Fibroblast of gingiva (primary cell): ENCODE results near the gene AFAP1.

ENCODE experiments used
- DNase-seq: peaks from one replicate; pipeline ENCODE4 v3.0.0-alpha.2; 2011; ENCODE audit warnings: low read depth

The AFAP1 gene

DNA sequence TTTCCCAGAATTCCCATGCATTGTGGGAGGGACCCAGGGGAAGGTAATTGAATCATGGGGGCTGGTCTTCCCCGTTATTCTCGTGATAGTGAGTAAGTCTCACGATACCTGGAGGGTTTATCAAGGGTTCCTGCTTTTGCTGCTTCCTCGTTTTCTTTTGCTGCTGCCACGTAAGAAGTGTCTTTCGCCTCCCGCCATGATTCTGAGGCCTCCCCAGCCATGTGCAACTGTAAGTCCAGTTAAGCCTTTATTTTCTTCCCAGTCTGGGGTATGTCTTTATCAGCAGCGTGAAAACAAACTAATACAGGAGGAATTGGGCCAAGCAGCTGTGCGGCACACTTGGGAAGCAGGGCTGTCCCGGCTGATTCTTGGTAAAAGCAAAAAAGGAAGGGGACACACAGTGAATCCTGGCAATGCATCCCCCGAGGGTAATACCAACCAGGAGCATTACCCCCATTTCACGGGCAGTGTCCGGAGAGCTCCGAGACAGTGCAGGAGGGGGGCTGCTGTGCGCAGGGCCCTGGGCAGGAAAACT, 185.7 kb downstream of the AFAP1 start:
- DNase-seq = no peak

DNA sequence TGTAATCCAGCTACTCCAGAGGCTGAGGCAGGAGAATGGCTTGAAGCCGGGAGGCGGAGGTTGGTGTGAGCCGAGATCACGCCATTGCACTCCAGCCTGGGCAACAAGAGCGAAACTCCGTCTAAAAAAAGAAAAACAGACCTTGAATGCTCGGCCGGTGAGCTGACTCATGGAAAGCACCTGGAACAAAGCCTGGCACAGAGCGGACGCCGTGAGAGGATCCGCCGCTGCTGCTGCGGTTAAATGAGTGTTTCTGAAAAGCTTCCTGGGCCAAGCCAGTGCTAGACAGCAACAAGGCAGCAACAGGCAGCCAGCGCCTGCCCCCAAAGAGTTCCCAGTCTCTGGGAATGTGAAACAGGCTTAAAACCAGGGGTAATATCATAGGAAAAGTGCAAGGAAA, 186.4 kb downstream of the AFAP1 start:
- no peak for DNase-seq

DNA sequence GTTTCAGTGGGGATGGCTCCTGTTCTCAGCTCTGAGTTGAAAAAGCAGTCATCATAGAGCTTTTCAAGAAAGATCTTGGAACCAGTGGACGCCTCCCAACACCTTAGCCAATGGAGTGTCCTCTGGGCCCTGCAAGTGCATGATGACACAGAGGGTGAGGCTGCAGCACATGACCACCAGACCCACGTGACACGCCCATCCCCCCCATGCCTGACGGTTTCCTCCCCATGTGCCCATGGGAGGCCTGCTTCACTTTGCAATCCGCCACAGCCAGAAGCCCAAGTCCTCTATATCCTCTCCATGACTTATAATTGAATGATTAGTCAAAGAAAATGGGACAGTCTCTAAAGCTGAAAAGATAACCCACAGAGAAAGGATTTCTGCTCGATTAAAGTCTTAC, 187.0 kb downstream of the AFAP1 start:
- no peak for DNase-seq

DNA sequence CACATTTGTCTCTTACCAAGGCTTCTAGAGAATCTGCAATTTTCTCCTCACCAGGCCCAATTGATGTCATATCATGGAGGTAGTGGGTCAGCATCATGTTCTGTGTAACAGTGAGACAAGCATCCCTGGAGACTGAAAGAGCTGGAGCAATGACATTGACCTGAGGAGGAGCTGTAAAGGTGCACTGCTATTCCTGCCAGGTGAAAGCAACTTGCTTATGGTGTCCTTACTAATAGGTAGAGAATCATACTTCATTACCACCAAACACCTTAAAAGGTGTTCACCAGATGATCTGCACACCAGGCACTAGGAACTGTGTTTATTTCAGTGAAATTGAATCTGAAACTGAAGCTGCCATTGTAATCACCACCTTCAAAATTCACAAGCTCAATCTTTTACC, 188.7 kb downstream of the AFAP1 start:
- no peak for DNase-seq

DNA sequence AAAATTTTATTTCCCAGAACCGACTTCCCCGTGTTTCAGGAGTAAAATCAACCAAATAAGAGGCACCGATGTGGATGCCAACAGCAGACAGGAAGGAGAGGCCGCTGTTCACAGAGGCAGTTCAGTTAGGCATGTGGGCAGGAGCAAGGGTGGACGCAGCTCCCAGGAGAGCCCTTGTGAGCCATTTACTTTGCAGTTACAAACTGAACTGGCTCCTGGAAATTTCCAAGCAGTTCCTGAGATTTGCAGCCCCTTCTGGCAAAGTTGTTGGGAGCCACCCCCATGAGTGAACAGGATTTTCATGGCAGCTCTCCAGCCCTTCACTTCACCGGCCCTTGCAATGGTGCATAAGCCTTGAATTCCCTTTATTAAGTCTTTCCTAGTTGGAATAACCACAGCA, 189.1 kb downstream of the AFAP1 start:
- DNase-seq = no peak

DNA sequence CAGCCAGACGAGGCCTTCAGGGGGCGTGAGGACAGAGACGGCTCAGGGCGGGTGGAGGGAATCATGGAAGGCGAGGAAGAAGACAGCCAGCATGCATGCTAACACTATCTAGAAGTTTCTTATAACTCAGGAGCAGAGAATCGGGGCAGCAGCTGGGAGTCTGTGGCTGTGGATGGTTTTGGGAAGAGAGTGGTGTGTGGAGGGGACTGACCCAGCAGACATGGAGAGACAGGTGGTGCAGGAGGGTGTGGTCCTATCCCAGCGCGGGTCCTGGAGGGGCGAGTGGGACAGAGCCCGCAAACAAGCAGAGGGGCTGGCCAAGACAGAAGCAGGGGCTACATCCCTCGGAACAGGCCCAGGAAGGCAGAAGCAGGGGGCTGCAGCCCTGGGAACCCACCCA, 192.1 kb downstream of the AFAP1 start:
- no peak for DNase-seq

DNA sequence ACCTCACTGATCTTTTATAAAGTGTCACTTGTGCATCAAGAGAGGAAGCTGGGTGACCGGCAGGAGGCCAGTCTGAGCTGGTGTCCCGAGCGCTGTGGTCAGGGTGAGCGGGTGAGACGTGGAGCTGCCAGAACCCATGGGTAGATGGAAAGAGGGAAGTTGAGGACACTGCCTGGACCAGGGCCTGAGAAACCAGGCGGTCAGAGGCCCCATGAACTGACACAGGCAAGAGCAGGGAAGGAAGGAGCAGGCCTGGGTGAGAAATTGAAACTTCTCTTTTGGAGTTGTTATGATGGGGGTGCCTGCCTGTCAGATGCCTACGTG, 192.6 kb downstream of the AFAP1 start:
- DNase-seq = no peak

DNA sequence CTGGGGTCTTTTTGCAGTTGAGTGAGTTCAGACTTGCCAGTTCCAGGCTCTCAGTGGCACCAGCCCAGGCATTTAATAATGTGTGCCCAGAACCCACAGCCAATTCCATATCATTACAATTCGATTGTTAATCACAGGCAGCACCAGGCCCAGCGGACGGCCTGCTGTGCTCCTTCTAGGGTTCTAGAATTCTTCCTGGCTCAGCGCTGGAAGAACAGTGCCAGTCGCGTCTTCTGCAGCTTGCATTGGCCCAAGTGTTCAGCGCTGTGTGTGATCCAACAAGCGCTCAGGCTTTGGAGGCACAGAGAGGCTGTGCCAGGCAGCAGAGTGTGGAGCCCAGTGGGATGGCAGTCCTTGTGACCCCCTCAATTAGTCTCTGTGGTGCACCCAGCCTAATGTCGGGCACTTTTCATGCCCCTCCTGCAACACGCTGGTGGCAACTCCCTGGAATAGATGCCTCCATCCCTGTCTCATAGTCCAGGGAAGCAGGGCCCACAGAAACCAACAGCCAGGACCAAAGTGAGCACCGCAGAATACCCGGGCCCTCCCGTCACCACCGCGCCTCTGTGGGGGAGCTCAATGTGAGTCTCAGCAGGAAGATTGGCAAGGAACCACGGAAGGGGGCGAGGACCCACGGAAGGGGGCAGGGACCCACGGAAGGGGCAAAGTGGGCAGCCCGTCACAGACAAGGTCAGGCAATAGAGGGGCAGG, 193.2 kb downstream of the AFAP1 start:
- DNase-seq = no peak

DNA sequence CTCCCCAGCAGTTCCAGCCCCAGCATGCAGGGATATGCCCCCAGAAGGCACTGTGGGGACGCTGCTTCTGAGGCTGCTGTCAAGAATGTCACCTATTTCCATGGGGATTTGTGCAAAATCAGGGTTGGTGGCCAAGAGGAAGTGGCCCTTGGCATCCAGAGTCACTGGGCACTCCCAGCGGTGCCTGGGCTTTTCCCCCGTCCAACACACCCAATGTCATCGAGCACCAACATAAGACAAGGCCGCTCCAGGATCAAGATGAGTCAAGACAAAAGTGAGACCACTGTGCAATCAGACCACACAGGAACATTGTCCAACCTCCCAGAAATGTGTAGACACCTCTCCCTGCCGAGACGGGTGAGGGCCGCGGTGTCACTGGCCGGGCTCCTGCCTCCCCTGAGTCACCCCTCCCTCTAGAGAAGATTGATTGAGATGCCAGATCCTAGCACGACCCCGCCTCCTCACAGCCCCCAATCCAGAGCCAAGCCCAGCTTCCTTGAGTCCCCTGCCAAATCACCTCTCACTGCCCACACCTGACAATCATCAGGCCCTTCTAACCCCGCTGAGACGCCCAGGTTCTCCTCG, 194.3 kb downstream of the AFAP1 start:
- no peak for DNase-seq

DNA sequence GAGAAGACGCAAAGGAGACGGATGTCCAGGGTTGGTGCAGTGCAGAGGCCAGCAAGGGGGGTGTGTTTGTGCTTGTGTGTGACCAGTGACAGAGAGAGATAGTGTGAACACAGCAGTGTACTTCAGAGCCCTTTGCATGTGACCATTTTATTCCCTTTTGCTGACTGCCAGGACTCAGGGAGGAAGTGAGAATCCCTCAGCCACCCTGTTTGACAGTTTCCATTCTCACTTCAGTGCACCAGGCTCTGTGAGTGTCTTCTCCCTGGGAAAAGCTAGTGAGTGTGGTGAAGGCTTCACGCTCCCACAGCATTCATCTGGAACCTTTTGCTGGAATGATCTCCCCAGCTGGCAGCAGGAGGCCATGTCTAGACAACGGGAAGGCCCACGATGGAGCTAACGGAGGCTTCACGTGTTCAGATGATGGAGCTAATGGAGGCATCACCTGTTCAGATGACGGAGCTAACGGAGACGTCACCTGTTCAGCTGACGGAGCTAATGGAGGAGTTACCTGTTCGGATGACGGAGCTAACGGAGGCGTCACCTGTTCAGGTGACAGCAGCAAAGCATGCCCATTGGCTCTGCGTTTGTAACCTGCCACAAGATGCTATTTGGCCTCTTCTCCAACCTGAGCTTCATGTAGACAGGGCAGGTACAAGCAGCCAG, 195.4 kb downstream of the AFAP1 start:
- DNase-seq = no peak

DNA sequence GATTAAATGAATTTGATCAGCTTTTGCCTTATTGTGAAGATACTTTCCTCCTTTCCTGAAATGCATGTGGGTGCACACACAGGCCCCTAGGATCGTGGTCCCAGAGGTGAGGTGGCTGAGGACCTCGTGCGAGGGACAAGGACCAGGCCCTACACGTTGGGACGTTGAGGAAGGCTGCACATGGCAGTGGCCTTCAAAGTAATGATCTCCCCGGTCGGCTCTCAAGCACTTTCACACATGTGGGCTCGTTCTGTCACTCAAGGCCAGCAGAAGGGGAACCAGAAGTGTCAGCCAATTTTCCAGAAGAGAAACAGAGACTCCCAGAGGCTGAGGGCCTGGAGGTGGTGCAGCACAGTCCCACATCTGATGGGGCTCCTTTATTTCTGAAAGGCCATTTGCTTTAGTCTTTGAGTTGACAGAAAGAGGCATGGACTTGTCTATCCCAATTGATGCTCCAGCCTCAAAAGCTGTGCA, 196.8 kb downstream of the AFAP1 start:
- DNase-seq = no peak

DNA sequence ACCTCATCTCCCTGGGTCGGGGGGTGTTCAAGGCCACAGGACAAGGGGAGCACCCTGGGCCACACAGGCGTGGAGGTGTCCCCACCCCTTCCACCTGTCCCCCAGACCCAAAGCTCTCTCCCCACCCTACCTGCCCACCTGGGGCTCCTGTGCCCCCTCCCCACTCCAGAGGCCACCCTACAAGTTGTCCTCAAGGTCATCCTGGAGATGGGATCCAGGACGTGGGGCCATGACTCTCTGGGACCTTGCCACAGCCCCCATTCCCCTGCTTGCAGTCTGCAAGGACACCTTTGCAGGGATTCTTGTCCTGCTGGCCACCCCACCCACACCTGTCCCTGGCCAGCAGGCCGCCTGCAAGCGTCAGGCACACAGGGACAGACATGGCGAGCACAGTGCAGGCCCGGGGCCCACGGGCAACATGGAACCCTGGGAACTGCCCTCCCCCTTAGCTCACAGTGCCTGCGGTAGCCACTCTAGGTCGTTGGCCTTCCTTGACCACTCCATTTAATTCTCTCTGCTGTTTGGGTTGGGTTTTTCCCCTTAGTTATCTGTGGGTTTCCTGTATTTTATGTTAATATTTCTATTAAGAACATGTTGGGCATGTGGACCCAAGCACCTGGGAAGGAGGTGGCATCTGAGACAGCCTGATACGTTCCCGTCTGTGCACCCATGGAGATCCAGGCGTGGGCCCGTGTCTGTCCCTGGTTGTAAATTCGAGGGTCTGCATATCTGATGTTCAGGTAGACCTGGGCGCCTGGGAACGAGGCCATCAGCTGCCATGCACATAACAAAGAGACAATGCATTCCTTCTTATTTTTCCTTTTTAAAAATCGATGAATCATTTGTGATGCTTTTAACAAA, 197.5 kb downstream of the AFAP1 start:
- no peak for DNase-seq

DNA sequence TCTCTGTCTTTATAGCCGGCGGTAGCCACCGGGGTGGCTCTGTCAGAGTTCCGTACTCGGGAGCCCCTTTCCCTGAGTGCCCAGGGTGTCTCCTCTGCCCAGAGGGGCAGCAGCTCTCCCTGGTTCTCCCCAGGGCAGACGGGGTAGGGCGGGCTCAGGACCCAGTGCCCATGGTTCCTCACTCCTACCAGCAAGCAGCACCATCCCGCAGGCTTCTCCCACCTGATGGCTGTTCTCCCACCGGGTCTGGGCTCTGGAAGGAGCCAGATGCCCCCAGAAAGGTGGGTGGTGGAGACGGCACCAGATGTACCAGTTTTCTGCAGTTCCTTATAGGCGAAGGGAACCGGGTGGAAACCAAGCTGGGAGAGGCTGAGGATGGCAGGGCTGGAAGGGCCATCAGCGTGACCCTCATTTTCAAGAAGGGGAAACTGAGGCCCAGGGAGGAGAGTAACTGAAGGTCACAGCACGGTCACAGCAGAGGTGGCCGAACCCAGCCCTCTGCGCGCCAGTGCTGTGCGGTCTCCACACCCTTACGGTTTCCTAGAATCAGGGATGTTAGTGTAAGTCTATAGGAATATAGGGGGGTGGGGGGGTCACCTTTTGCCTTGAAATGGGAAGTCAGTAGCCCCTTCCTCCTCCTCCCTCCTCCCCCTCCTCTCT, 198.7 kb downstream of the AFAP1 start:
- no peak for DNase-seq

DNA sequence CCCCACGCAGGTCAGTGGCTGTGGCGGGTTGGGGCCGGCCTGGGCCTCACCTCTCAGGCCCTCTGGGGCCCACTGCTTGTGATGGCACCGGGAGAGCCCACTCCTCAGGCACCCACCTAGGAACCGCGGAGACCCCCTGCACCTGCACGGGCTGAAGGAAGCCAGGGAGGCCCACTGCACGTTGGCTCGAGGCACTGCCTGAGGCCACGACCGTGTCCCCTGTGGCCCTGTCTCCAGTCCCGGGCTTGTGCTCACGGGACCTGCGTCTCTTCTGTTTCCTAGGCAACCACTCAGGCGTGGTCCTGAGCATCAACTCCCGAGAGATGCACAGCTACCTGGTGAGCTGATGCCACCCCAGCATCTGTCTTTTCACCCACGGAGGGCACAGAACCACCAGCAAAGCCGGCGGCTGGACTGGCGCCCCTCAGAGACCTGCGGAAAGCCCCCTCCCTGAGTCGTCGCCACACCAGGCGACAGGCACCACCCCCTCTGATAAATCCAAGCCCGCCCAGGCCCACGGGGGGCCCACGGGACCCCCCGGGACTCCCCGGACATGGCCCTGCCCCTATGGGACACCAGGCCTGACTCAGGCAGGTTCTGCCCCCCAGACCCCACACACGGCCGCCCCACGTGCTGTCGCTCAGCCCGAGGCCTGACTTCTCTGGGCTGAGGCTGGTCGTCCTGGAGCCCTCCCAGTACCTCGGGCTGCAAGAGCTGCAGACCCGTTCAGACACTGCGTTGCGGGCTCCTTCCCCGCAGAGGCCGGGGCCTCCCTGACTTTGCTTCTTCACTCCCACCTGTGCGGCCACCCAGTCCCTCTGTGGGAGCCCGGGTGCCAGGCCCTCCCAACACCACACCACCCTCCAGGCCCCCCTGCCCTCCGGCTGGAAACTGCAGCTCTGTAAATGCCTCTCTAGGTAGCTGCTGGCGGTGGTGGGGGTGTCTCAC, 199.5 kb downstream of the AFAP1 start:
- DNase-seq = no peak

DNA sequence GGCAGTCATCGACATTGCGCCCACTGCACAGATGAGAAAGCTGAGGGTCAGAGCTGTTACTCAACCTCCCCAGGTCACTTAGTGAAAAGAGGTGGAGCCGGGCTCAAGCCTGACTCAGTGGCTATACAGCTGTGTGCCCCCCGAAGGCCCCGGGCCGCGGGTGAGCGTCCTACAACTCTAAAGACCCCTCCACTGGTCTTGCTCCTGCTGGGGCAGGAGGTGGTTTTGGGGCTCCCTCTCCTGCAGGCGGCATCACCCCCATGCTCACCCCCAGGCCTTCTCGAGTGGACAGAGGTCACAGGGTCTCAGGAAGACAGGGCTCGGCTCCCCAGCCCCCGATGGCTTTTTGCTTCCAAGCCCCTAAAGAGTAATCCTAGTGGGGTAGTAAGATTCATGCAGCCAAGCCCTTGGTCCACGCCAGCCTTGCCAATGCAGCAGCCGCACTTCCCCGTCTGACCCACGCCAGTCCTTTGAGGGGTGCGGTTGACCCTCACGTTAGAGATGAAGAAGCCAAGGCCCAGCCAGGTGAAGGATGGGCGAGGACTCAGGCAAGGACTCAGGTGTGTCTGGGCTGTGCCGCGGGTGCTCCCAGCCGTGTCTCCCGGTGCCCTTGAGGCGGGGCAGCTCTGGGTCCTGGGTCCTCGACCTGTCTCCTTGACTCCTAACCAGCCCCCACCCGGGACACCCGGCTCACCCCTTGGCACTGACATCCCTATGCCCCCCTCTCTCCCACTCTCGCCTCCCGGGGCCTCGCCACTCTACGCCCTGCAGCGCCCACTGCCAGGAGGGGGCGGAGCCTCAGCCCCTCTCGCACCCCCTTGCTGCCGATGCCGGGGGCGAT, 200.4 kb downstream of the AFAP1 start:
- DNase-seq = no peak

DNA sequence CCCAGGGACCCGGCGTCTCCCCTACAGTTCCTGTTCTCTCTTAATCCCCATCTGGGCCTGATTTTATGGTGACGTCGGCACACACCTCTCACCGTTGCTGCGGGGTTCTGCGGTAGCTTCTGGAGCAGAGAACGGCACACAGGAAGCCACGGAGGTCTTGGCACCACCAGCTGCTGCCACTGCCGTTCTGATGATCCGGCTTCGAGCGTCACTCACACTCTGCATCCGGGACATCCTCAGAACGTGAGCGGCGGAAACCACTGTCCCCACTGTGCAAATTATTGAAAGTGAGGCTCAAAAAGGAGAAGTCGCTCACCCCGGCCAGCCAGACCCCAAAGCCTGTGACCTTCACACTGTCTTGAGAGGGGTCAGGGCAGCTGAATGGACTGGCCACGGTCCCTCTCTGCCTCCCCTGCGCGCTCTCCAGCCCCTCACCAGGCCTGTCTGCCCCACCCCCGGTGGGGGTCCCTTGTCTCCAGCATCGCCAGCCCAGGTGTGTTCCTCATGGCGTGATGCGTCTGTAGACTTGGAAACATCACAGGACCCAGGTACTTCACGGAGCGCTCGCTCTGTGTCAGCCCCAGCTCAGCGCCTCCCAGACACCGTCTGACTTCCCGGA, 201.1 kb downstream of the AFAP1 start:
- DNase-seq = no peak

DNA sequence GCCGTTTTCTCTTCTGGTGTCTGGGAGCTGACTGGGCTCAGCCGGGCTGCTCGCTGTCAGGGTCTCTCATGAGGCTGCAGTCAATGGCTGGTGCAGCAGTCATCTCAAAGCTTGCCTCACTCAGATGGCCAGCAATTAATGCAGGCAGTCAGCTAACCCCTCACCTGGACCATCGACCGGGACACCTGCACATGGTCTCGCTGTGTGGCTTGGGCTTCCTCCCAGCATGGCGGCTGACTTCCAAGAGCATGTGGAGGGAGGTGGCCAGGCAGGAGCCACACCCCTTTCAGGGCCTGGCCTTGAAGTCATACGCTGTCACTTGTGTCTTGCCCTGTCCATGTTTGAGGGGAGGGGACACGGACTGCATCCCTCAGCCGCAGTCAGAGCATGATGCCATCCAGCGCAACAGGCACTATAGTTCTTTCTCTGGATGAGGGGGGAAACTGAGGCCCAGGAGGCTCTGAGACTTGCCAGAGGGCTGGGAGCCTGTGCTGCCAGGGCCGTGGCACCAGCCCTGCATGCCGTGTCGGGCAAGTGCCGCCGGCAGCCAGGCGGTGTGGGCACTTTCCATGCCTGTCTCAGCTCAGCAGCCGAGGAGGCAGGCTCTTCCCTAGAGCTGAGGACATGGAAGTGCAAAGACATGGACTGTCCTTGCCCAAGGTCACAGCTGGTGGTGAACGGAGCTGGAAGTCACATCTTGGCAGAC, 201.8 kb downstream of the AFAP1 start:
- DNase-seq = no peak

DNA sequence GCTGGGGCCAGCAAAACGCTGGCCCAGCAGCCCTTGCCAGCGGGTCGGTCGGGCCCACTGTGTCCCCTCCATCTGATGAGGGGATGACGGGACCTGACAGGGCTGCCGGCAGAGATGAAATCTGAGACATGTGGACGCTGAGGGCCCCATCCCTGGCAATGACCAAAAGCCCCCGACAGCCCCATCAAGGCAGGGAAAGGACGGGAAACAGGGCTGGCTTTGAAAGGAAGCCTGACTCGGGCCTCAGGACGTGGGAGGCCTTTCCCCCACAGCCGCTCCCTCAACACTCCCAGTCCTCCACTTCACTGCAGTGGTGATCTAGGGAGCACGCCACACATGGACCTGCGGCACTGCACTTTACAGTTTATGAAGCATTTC, 202.4 kb downstream of the AFAP1 start:
- DNase-seq = no peak
